IMR-90 (cell line): Measurements from ENCODE around the gene MICAL2. TPM values are rescaled to one million over a fixed set of nuclear protein-coding genes. Genes with fewer than 3 reads are reported as not detected.
A peak's percentile ranks its signal among the peaks of the same experiment; 100 is the strongest.

ENCODE experiments used
- ATAC-seq: fragments of 200-7000 bp; cut with Tn5 transposase; 2 replicates; pipeline ENCODE4 v1.9.1; 2020; ENCODE audit warnings: low read depth, mild to moderate bottlenecking, moderate library complexity
- BruUV-seq: library from RNA; stranded (reverse); fragments of 400-500 nt; replicated peaks from 2 replicates; lab custom pipeline; 2021; lab: Mats Ljungman, UMichigan
- CTCF ChIA-PET: fragments of 300-600 bp; formaldehyde crosslinking; extraction: SDS; loops from one replicate; lab custom pipeline; 2021; ENCODE audit warnings: antibody characterized with exemption; lab: Yijun Ruan, JAX
- POLR2A ChIA-PET: fragments of 300-600 bp; sonication (Branson Sonifier 250); formaldehyde crosslinking; loops from one replicate; lab custom pipeline; 2022; ENCODE audit warnings: antibody characterized with exemption; ENCODE audit not compliant: unreplicated experiment; lab: Charles Lee
- DNase-seq: peaks from one replicate; pipeline ENCODE4 v3.0.0; 2013
- H2AFZ ChIP-seq: replicated peaks from 2 replicates; pipeline ENCODE3; 2013; ENCODE audit warnings: low read length, mild to moderate bottlenecking; ENCODE audit not compliant: poor library complexity
- H2AK5ac ChIP-seq: 2 replicates; pipeline ENCODE4 v1.6.1; 2013; ENCODE audit warnings: low read depth, low read length, inconsistent platforms
- H2AK9ac ChIP-seq: replicated peaks from 2 replicates; pipeline ENCODE3; 2013; ENCODE audit warnings: mild to moderate bottlenecking, low read depth, low read length, moderate library complexity; ENCODE audit not compliant: poor library complexity
- H2BK120ac ChIP-seq: 2 replicates; pipeline ENCODE4 v1.6.1; 2013; ENCODE audit warnings: low read depth, low read length, inconsistent platforms
- H2BK15ac ChIP-seq: 3 replicates; pipeline ENCODE4 v1.6.1; 2013; ENCODE audit warnings: low read depth, low read length, inconsistent platforms
- H2BK20ac ChIP-seq: 2 replicates; pipeline ENCODE4 v1.6.1; 2013; ENCODE audit warnings: low read depth, mild to moderate bottlenecking, inconsistent platforms, low read length, moderate library complexity
- H2BK5ac ChIP-seq: 2 replicates; pipeline ENCODE4 v1.6.1; 2013; ENCODE audit warnings: mild to moderate bottlenecking, low read depth, low read length, inconsistent platforms; ENCODE audit not compliant: poor library complexity, severe bottlenecking
- H3K14ac ChIP-seq: replicated peaks from 2 replicates; pipeline ENCODE4 v1.6.1; 2013; ENCODE audit warnings: low read depth, low read length, inconsistent platforms
- H3K18ac ChIP-seq: 2 replicates; pipeline ENCODE4 v1.6.1; 2013; ENCODE audit warnings: low read depth, low read length, control low read depth
- H3K23ac ChIP-seq: 2 replicates; pipeline ENCODE4 v1.6.1; 2013; ENCODE audit warnings: low read depth, low read length, inconsistent platforms
- H3K27ac ChIP-seq: 2 replicates; pipeline ENCODE4 v1.5.1; 2013; ENCODE audit warnings: mild to moderate bottlenecking, control low read depth, low read length; ENCODE audit not compliant: insufficient read depth
- H3K27me3 ChIP-seq: 2 replicates; pipeline ENCODE4 v1.6.1; 2013; ENCODE audit warnings: low read length; ENCODE audit not compliant: control insufficient read depth, insufficient read depth
- H3K36me3 ChIP-seq: 2 replicates; pipeline ENCODE4 v1.6.1; 2013; ENCODE audit warnings: low read length, mixed read lengths; ENCODE audit not compliant: control insufficient read depth, insufficient read depth
- H3K4ac ChIP-seq: 2 replicates; pipeline ENCODE4 v1.6.1; 2013; ENCODE audit warnings: low read depth, low read length, inconsistent platforms
- H3K4me1 ChIP-seq: 2 replicates; pipeline ENCODE4 v1.6.1; 2013; ENCODE audit warnings: low read length, mixed read lengths; ENCODE audit not compliant: control insufficient read depth, insufficient read depth
- H3K4me2 ChIP-seq: 2 replicates; pipeline ENCODE4 v1.6.1; 2013; ENCODE audit warnings: low read depth, mild to moderate bottlenecking, control low read depth, low read length, moderate library complexity
- H3K4me3 ChIP-seq: 2 replicates; pipeline ENCODE4 v1.5.1; 2013; ENCODE audit warnings: low read depth, mild to moderate bottlenecking, control low read depth, low read length, moderate library complexity; ENCODE audit not compliant: insufficient read depth
- H3K56ac ChIP-seq: 2 replicates; pipeline ENCODE4 v1.6.1; 2013; ENCODE audit warnings: low read length, inconsistent platforms; ENCODE audit not compliant: insufficient read depth; ENCODE audit errors: extremely low read depth
- H3K79me1 ChIP-seq, 2 experiments: 2 replicates each; pipeline ENCODE4 v1.6.1; 2013; ENCODE audit warnings: low read length in 2 of 2, inconsistent platforms in 1 of 2, low read depth in 1 of 2
- H3K9ac ChIP-seq: 2 replicates; pipeline ENCODE4 v1.6.1; 2013; ENCODE audit warnings: low read depth, low read length, control low read depth
- H3K9me1 ChIP-seq: 2 replicates; pipeline ENCODE4 v1.6.1; 2013; ENCODE audit warnings: low read length, inconsistent platforms; ENCODE audit not compliant: insufficient read depth
- H3K9me3 ChIP-seq: 2 replicates; pipeline ENCODE4 v1.6.1; 2013; ENCODE audit warnings: low read length; ENCODE audit not compliant: control insufficient read depth, insufficient read depth
- H4K20me1 ChIP-seq: 2 replicates; pipeline ENCODE4 v1.6.1; 2013; ENCODE audit warnings: low read length, inconsistent platforms; ENCODE audit not compliant: insufficient read depth
- H4K5ac ChIP-seq: 2 replicates; pipeline ENCODE4 v1.6.1; 2013; ENCODE audit warnings: mild to moderate bottlenecking, low read depth, low read length, control low read depth
- H4K8ac ChIP-seq, 2 experiments: 2 replicates each; pipeline ENCODE4 v1.6.1; 2013; ENCODE audit warnings: low read depth in 2 of 2, low read length in 2 of 2, control low read depth in 1 of 2, inconsistent platforms in 1 of 2
- H4K91ac ChIP-seq: 2 replicates; pipeline ENCODE4 v1.6.1; 2013; ENCODE audit warnings: low read depth, low read length, inconsistent platforms; ENCODE audit not compliant: insufficient read depth
- CTCF ChIP-seq: conservative IDR thresholded peaks from 2 replicates; pipeline ENCODE4 v1.5.1; 2012; ENCODE audit warnings: mild to moderate bottlenecking, low read depth, low read length, improper control_type of control experiment
- MXI1 ChIP-seq: IDR thresholded peaks from 2 replicates; pipeline ENCODE4 v1.6.1; 2012; ENCODE audit warnings: low read depth, mild to moderate bottlenecking, low read length, moderate library complexity, borderline replicate concordance
- WGBS, 2 experiments: methylation state at CpG; one replicate each; pipeline versions ENCODE4 v1.1.5 to v1.1.7; 2013; ENCODE audit warnings: missing lambda C conversion rate in 2 of 2; ENCODE audit not compliant: insufficient read length in 1 of 2; ENCODE audit errors: extremely low coverage in 2 of 2; 5-methylcytosine and 5-hydroxymethylcytosine counted together
- dilution Hi-C: fragments of 300-500 bp; cut with HindIII; formaldehyde crosslinking; loops from one replicate; pipeline ENCODE4 v1.14.3; 2018; ENCODE audit warnings: low sequenced_read_pairs; ENCODE audit not compliant: unreplicated experiment
- in situ Hi-C: fragments of 300-500 bp; cut with MboI; formaldehyde crosslinking; loops from 3 replicates; pipeline ENCODE4 v1.14.3; 2019; ENCODE audit warnings: low sequenced_read_pairs, inconsistent platforms, mixed read lengths
- intact Hi-C: fragments of 100-400 bp; cut with micrococcal nuclease; formaldehyde crosslinking; loops from 2 replicates; pipeline ENCODE4 v1.10.0; 2022
- polyA plus RNA-seq, 3 experiments: library from polyadenylated mRNA; depleted of rRNA; stranded (reverse); fragments of >200 nt; gene quantifications; 2 replicates each; pipeline ENCODE4 v1.2.3, GENCODE V29; 2012; ENCODE audit warnings: low replicate concordance in 1 of 3
- total RNA-seq: library from RNA; depleted of rRNA; stranded (reverse); fragments of >200 nt; gene quantifications from 2 replicates; pipeline ENCODE4 v1.2.3, GENCODE V29; 2012
- TF ChIP-seq, protein P1 (sequence below): fragments of 150-350 bp; IDR thresholded peaks from 2 replicates; pipeline ENCODE4 v1.6.1; 2017; ENCODE audit warnings: mild to moderate bottlenecking, antibody characterized with exemption, low read length, low read depth

MICAL2 gene
- total and polyA plus RNA-seq, 2 of the 4 experiments (the other 2 are of a cell fraction) = 170 to 336 TPM

- POLR2A ChIA-PET = no interaction called here
- peak overlapping the region; percentile 32 for H3K4ac ChIP-seq
- H3K27me3 ChIP-seq = no peaks in the 10 kb centered on the region
- no peak overlapping the region for H3K56ac ChIP-seq
- H3K4me2 ChIP-seq = no peak overlapping the region
- H2BK5ac ChIP-seq = peak overlapping the region; percentile 9
- no peak overlapping the region for H2AFZ ChIP-seq
- H2BK20ac ChIP-seq = no peak overlapping the region; the same call in 1 of the 2 replicates
- peak overlapping the region; percentile 31; the same call in 1 of the 2 replicates for H3K14ac ChIP-seq
- 92% methylated on average over 7 of the region's 17 CpGs; no CpG with 5 or more reads in 1 of the 2 experiments for WGBS, 2 experiments
- no peak for DNase-seq
- no TSS peak for BruUV-seq
- no peaks in the 10 kb centered on the region for H4K20me1 ChIP-seq
- CTCF ChIA-PET = no interaction called here
- peak overlapping the region; percentile 64; the same call in 1 of the 2 replicates for H2AK5ac ChIP-seq
- H4K5ac ChIP-seq = peak overlapping the region; percentile 9; the same call in 1 of the 2 replicates
- no peaks in the 10 kb centered on the region for H3K9me3 ChIP-seq
- peaks cover 18% of the 10 kb centered on the region for H3K4me1 ChIP-seq
- dilution Hi-C loops (no loop called here), in situ Hi-C loops (no loop called here), intact Hi-C loops (no loop called here)
- peaks cover 36% of the 10 kb centered on the region for H3K9me1 ChIP-seq
- TF ChIP-seq, protein P1, sequence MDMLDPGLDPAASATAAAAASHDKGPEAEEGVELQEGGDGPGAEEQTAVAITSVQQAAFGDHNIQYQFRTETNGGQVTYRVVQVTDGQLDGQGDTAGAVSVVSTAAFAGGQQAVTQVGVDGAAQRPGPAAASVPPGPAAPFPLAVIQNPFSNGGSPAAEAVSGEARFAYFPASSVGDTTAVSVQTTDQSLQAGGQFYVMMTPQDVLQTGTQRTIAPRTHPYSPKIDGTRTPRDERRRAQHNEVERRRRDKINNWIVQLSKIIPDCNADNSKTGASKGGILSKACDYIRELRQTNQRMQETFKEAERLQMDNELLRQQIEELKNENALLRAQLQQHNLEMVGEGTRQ = no peak
- TF ChIP-seq CTCF = no peak
- TF ChIP-seq MXI1 = no peak; the same call in 1 of the 2 replicates
- H4K91ac ChIP-seq = peak overlapping the region; percentile 28; the same call in 1 of the 2 replicates
- H3K23ac ChIP-seq = peak overlapping the region; percentile 36; the same call in 1 of the 2 replicates
- H3K4me3 ChIP-seq = no peak overlapping the region
- no peak overlapping the region for H3K9ac ChIP-seq
- peak overlapping the region; percentile 12 to 20; a peak in 1 of 4 replicates for H4K8ac ChIP-seq
- peak overlapping the region; percentile 39; the same call in 1 of the 3 replicates for H2BK15ac ChIP-seq
- no peak overlapping the region for H3K27ac ChIP-seq
- H3K79me1 ChIP-seq = peaks cover 56 to 93% of the 10 kb centered on the region in 2 experiments
- H3K18ac ChIP-seq = no peak overlapping the region
- ATAC-seq = no peak
- H2AK9ac ChIP-seq = peak overlapping the region; percentile 68
- H2BK120ac ChIP-seq = peak overlapping the region; percentile 6; the same call in 1 of the 2 replicates
- peaks cover 67% of the 10 kb centered on the region for H3K36me3 ChIP-seq
Measured at GRCh38 chr11:12222055-12222792, 111.8 kb downstream of the MICAL2 start.
